ENCODE measurements around the gene NF1.

NF1 gene

DNA sequence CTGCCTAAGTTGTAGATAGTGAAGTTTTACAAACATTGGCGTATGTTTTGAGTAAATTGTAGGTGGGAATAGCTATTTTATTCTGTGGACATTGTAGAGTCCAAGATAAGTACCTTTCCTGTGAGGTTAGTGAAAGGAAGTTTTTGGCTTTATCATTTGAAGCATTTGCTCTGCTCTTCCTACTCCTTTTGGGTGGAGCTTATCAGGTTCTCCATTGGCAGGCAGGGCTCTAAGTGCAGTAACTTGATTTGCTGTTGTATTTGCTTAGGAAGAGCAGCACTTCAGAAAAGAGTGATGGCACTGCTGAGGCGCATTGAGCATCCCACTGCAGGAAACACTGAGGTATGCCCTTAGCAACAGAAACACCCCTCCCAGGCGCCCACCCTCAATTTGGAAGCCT lies 132.2 kb downstream of the NF1 start:
- no peaks in the 10 kb centered on the region for H3K27me3 ChIP-seq (replicated peaks in 2 of 5; ENCODE audit: control insufficient read depth in 4 of 5, insufficient read depth in 5 of 5, low read length in 4 of 5)
- peaks cover 0 to 22% (median 15%) of the 10 kb centered on the region in 4 experiments for H3K4me1 ChIP-seq (ENCODE audit: control extremely low read depth in 1 of 4, control insufficient read depth in 4 of 4, insufficient read depth in 4 of 4, low read length in 3 of 4)
- DNase-seq = peak; percentile 31 to 42 (median 32)
- H3K27ac ChIP-seq (ENCODE audit: insufficient read depth in 1 of 2, low read depth in 1 of 2, low read length in 2 of 2, poor library complexity in 1 of 2, severe bottlenecking in 2 of 2) = no peak overlapping the region
- ChIA-PET POLR2A (no interaction called here), CTCF (interaction anchor here (1.3 to 1.9 kb wide), 3 partner anchors 10 to 67 kb away, joined by 4 to 5 read pairs (median 4); no protein-coding TSS in a partner anchor)
- peak overlapping the region in 1 of 7 experiments; percentile 23 for H3K4me3 ChIP-seq (ENCODE audit: control insufficient read depth in 1 of 7, extremely low read depth in 1 of 7, insufficient read depth in 4 of 7, low read depth in 2 of 7, low read length in 6 of 7)
- no peaks in the 10 kb centered on the region for H3K9me3 ChIP-seq (ENCODE audit: control extremely low read depth in 1 of 5, control insufficient read depth in 4 of 5, insufficient read depth in 2 of 5, low read depth in 1 of 5, low read length in 4 of 5)
- H3K36me3 ChIP-seq (ENCODE audit: control insufficient read depth in 4 of 4, insufficient read depth in 4 of 4, low read length in 3 of 4) = peaks cover 2 to 18% (median 7%) of the 10 kb centered on the region in 4 experiments
- 15% methylated on average over 1 of the region's 3 CpGs for WGBS (ENCODE audit: insufficient coverage)

GRCh38 chr17:31231852-31232251 lies 137.1 kb downstream of the NF1 start:
- CTCF ChIA-PET = interaction anchor here (0.5 kb wide), 1 partner anchor 283 kb away, joined by 3 read pairs; no protein-coding TSS in a partner anchor
- Histone ChIP-seq H3K9me3 (ENCODE audit: control extremely low read depth in 1 of 5, control insufficient read depth in 4 of 5, insufficient read depth in 2 of 5, low read depth in 1 of 5, low read length in 4 of 5) (no peaks in the 10 kb centered on the region), H3K27ac (ENCODE audit: insufficient read depth in 1 of 2, low read depth in 1 of 2, low read length in 2 of 2, poor library complexity in 1 of 2, severe bottlenecking in 2 of 2) (no peak overlapping the region), H3K4me1 (ENCODE audit: control extremely low read depth in 1 of 4, control insufficient read depth in 4 of 4, insufficient read depth in 4 of 4, low read length in 3 of 4) (peaks cover 0 to 6% (median 3%) of the 10 kb centered on the region in 4 experiments), H3K4me3 (ENCODE audit: control insufficient read depth in 1 of 7, extremely low read depth in 1 of 7, insufficient read depth in 4 of 7, low read depth in 2 of 7, low read length in 6 of 7) (no peak overlapping the region), H3K27me3 (replicated peaks in 2 of 5; ENCODE audit: control insufficient read depth in 4 of 5, insufficient read depth in 5 of 5, low read length in 4 of 5) (no peaks in the 10 kb centered on the region), H3K36me3 (ENCODE audit: control insufficient read depth in 4 of 4, insufficient read depth in 4 of 4, low read length in 3 of 4) (peaks cover 15 to 45% (median 25%) of the 10 kb centered on the region in 4 experiments)
- POLR2A ChIA-PET = no interaction called here
- no peak for DNase-seq

GRCh38 chr17:31235110-31235509 lies 140.3 kb downstream of the NF1 start:
- WGBS (ENCODE audit: insufficient coverage) = 100% methylated on average over 2 of the region's 4 CpGs
- DNase-seq = no peak
- Histone ChIP-seq H3K4me1 (ENCODE audit: control extremely low read depth in 1 of 4, control insufficient read depth in 4 of 4, insufficient read depth in 4 of 4, low read length in 3 of 4) (no peaks in the 10 kb centered on the region), H3K27me3 (replicated peaks in 2 of 5; ENCODE audit: control insufficient read depth in 4 of 5, insufficient read depth in 5 of 5, low read length in 4 of 5) (no peaks in the 10 kb centered on the region), H3K9me3 (ENCODE audit: control extremely low read depth in 1 of 5, control insufficient read depth in 4 of 5, insufficient read depth in 2 of 5, low read depth in 1 of 5, low read length in 4 of 5) (no peaks in the 10 kb centered on the region), H3K4me3 (ENCODE audit: control insufficient read depth in 1 of 7, extremely low read depth in 1 of 7, insufficient read depth in 4 of 7, low read depth in 2 of 7, low read length in 6 of 7) (no peak overlapping the region), H3K36me3 (ENCODE audit: control insufficient read depth in 4 of 4, insufficient read depth in 4 of 4, low read length in 3 of 4) (peaks cover 16 to 39% (median 30%) of the 10 kb centered on the region in 4 experiments), H3K27ac (ENCODE audit: insufficient read depth in 1 of 2, low read depth in 1 of 2, low read length in 2 of 2, poor library complexity in 1 of 2, severe bottlenecking in 2 of 2) (no peak overlapping the region)
- ChIA-PET POLR2A (no interaction called here), CTCF (interaction anchor here (2.3 kb wide), 1 partner anchor 20 kb away, joined by 5 read pairs; no protein-coding TSS in a partner anchor)

DNA sequence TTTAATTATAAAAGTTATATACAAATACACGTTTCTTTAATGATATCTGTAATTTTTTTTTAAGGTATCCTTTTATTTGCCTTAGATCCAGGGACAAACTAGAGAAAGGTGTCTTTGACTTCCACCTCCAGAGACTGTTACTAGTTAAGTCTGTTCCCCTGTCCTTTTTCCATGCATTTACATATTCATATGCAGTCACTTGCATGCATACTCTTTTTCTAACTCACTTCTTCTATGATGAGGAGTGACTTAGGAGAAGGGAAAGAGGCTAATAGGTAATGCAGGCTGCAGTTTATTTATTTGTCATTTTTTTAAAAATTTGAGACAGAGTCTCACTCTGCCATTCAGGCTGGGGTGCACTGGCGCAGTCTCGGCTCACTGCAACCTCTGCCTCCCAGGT lies 141.4 kb downstream of the NF1 start:
- no CpG with 5 or more reads among the region's 3 CpGs for WGBS (ENCODE audit: insufficient coverage)
- H3K36me3 ChIP-seq (ENCODE audit: control insufficient read depth in 4 of 4, insufficient read depth in 4 of 4, low read length in 3 of 4) = peaks cover 13 to 42% (median 32%) of the 10 kb centered on the region in 4 experiments
- POLR2A ChIA-PET = no interaction called here
- H3K4me3 ChIP-seq (ENCODE audit: control insufficient read depth in 1 of 7, extremely low read depth in 1 of 7, insufficient read depth in 4 of 7, low read depth in 2 of 7, low read length in 6 of 7) = no peak overlapping the region
- H3K27me3 ChIP-seq (replicated peaks in 2 of 5; ENCODE audit: control insufficient read depth in 4 of 5, insufficient read depth in 5 of 5, low read length in 4 of 5) = no peaks in the 10 kb centered on the region
- H3K9me3 ChIP-seq (ENCODE audit: control extremely low read depth in 1 of 5, control insufficient read depth in 4 of 5, insufficient read depth in 2 of 5, low read depth in 1 of 5, low read length in 4 of 5) = peaks cover 0 to 5% (median 0%) of the 10 kb centered on the region in 5 experiments
- no peak for DNase-seq
- no peaks in the 10 kb centered on the region for H3K4me1 ChIP-seq (ENCODE audit: control extremely low read depth in 1 of 4, control insufficient read depth in 4 of 4, insufficient read depth in 4 of 4, low read length in 3 of 4)
- CTCF ChIA-PET = interaction anchor here (2.3 kb wide), 1 partner anchor 21 kb away, joined by 5 read pairs; no protein-coding TSS in a partner anchor
- no peak overlapping the region for H3K27ac ChIP-seq (ENCODE audit: insufficient read depth in 1 of 2, low read depth in 1 of 2, low read length in 2 of 2, poor library complexity in 1 of 2, severe bottlenecking in 2 of 2)

- Histone ChIP-seq H3K4me1 (ENCODE audit: control extremely low read depth in 1 of 4, control insufficient read depth in 4 of 4, insufficient read depth in 4 of 4, low read length in 3 of 4) (no peaks in the 10 kb centered on the region), H3K27ac (ENCODE audit: insufficient read depth in 1 of 2, low read depth in 1 of 2, low read length in 2 of 2, poor library complexity in 1 of 2, severe bottlenecking in 2 of 2) (no peak overlapping the region), H3K9me3 (ENCODE audit: control extremely low read depth in 1 of 5, control insufficient read depth in 4 of 5, insufficient read depth in 2 of 5, low read depth in 1 of 5, low read length in 4 of 5) (peaks cover 0 to 5% (median 0%) of the 10 kb centered on the region in 5 experiments), H3K4me3 (ENCODE audit: control insufficient read depth in 1 of 7, extremely low read depth in 1 of 7, insufficient read depth in 4 of 7, low read depth in 2 of 7, low read length in 6 of 7) (no peak overlapping the region), H3K27me3 (replicated peaks in 2 of 5; ENCODE audit: control insufficient read depth in 4 of 5, insufficient read depth in 5 of 5, low read length in 4 of 5) (no peaks in the 10 kb centered on the region), H3K36me3 (ENCODE audit: control insufficient read depth in 4 of 4, insufficient read depth in 4 of 4, low read length in 3 of 4) (peaks cover 13 to 46% (median 33%) of the 10 kb centered on the region in 4 experiments)
- 100% methylated on average over 1 of the region's 3 CpGs for WGBS (ENCODE audit: insufficient coverage)
- POLR2A ChIA-PET = no interaction called here
- CTCF ChIA-PET = no interaction called here
- DNase-seq = no peak
These were observed 141.9 kb downstream of the NF1 start for GRCh38 chr17:31236712-31237111.

DNA sequence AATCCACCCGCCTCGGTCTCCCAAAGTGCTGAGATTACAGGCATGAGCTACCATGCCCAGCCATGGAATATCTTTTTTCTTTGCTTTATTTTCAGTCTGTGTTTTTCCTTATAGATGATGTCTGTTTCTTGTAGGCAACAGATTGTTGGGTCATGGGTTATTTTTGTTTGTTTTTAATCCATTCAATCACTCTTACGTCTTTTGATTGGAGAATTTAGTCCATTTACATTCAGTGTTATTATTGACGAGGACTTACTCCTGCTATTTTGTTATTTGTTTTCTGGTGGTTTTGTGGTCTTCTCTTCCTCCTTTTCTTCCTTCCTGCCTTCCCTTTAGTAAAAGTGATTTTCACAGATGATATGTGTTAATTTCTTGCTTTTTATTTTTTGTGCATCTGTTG lies 146.3 kb downstream of the NF1 start:
- Histone ChIP-seq H3K27me3 (replicated peaks in 2 of 5; ENCODE audit: control insufficient read depth in 4 of 5, insufficient read depth in 5 of 5, low read length in 4 of 5) (no peaks in the 10 kb centered on the region), H3K4me1 (ENCODE audit: control extremely low read depth in 1 of 4, control insufficient read depth in 4 of 4, insufficient read depth in 4 of 4, low read length in 3 of 4) (no peaks in the 10 kb centered on the region), H3K4me3 (ENCODE audit: control insufficient read depth in 1 of 7, extremely low read depth in 1 of 7, insufficient read depth in 4 of 7, low read depth in 2 of 7, low read length in 6 of 7) (no peak overlapping the region), H3K27ac (ENCODE audit: insufficient read depth in 1 of 2, low read depth in 1 of 2, low read length in 2 of 2, poor library complexity in 1 of 2, severe bottlenecking in 2 of 2) (no peak overlapping the region), H3K36me3 (ENCODE audit: control insufficient read depth in 4 of 4, insufficient read depth in 4 of 4, low read length in 3 of 4) (peaks cover 9 to 66% (median 41%) of the 10 kb centered on the region in 4 experiments), H3K9me3 (ENCODE audit: control extremely low read depth in 1 of 5, control insufficient read depth in 4 of 5, insufficient read depth in 2 of 5, low read depth in 1 of 5, low read length in 4 of 5) (peaks cover 0 to 5% (median 0%) of the 10 kb centered on the region in 5 experiments)
- DNase-seq = no peak
- WGBS (ENCODE audit: insufficient coverage) = no CpG with 5 or more reads among the region's 4 CpGs
- ChIA-PET CTCF (interaction anchor here (0.6 kb wide), 1 partner anchor 61 kb away, joined by 3 read pairs; no protein-coding TSS in a partner anchor), POLR2A (interaction anchor here (0.7 kb wide), 1 partner anchor 1812 kb away, joined by 3 read pairs; no protein-coding TSS in a partner anchor)

- Histone ChIP-seq H3K27me3 (replicated peaks in 2 of 5; ENCODE audit: control insufficient read depth in 4 of 5, insufficient read depth in 5 of 5, low read length in 4 of 5) (no peaks in the 10 kb centered on the region), H3K4me3 (ENCODE audit: control insufficient read depth in 1 of 7, extremely low read depth in 1 of 7, insufficient read depth in 4 of 7, low read depth in 2 of 7, low read length in 6 of 7) (no peak overlapping the region), H3K9me3 (ENCODE audit: control extremely low read depth in 1 of 5, control insufficient read depth in 4 of 5, insufficient read depth in 2 of 5, low read depth in 1 of 5, low read length in 4 of 5) (no peaks in the 10 kb centered on the region), H3K27ac (ENCODE audit: insufficient read depth in 1 of 2, low read depth in 1 of 2, low read length in 2 of 2, poor library complexity in 1 of 2, severe bottlenecking in 2 of 2) (no peak overlapping the region), H3K36me3 (ENCODE audit: control insufficient read depth in 4 of 4, insufficient read depth in 4 of 4, low read length in 3 of 4) (peaks cover 2 to 31% (median 14%) of the 10 kb centered on the region in 4 experiments), H3K4me1 (ENCODE audit: control extremely low read depth in 1 of 4, control insufficient read depth in 4 of 4, insufficient read depth in 4 of 4, low read length in 3 of 4) (no peaks in the 10 kb centered on the region)
- ChIA-PET POLR2A (no interaction called here), CTCF (no interaction called here)
- DNase-seq = no peak
- WGBS (ENCODE audit: insufficient coverage) = 100% methylated on average over 2 of the region's 5 CpGs
These were observed 154.4 kb downstream of the NF1 start for GRCh38 chr17:31248986-31249834.

All from common myeloid progenitor, CD34-positive (primary cell).